Mucosa of descending colon (tissue), 3 donors: ENCODE results near the gene TREM1. TPM values are rescaled to one million over a fixed set of nuclear protein-coding genes. Genes with fewer than 3 reads are reported as not detected.

ENCODE experiments used
- ATAC-seq: fragments of 200-7000 bp; cut with Tn5 transposase; one replicate; pipeline ENCODE4 v1.9.1; 2020; ENCODE audit warnings: mild to moderate bottlenecking, moderate library complexity
- DNase-seq, 3 donors: peaks; one replicate each; pipeline ENCODE4 v3.0.0-alpha.2; 2020
- H3K36me3 ChIP-seq: fragments of 200-600 bp; one replicate; pipeline ENCODE4 v1.8.0; 2021; ENCODE audit warnings: low read depth, mild to moderate bottlenecking
- H3K4me1 ChIP-seq: fragments of 200-600 bp; one replicate; pipeline ENCODE4 v1.8.0; 2021; ENCODE audit warnings: low read depth, mild to moderate bottlenecking
- H3K4me3 ChIP-seq: fragments of 200-600 bp; one replicate; pipeline ENCODE4 v1.8.0; 2021; ENCODE audit warnings: mild to moderate bottlenecking
- H3K9me3 ChIP-seq: fragments of 200-600 bp; one replicate; pipeline ENCODE4 v1.8.0; 2021; ENCODE audit warnings: mild to moderate bottlenecking
- CTCF ChIP-seq: fragments of 200-600 bp; IDR thresholded peaks from one replicate; pipeline ENCODE4 v1.8.0; 2022; ENCODE audit warnings: antibody characterized with exemption, mild to moderate bottlenecking
- intact Hi-C, 2 donors: fragments of 100-400 bp; cut with DNase I in 1 of 2; cut with micrococcal nuclease in 1 of 2; formaldehyde crosslinking; loops; one replicate each; pipeline versions ENCODE4 v1.11.0 to v1.11.1; 2022; cut with DNase I, micrococcal nuclease
- total RNA-seq, 3 donors: library from RNA; stranded (reverse); fragmentation: NEBNext Ultra II Directional in 2 of 3; extraction: Animal tissue kit (Norgen Biotek cat#: 25700) in 2 of 3; gene quantifications; one replicate each; pipeline versions ENCODE4 v1.2.1 to v1.2.4, GENCODE V29; 2021 to 2023
- donor health status: DM: no; HTN: no; CAD: no; lungs with moderate emphysema.
- donor health status: DM: no; HTN: no; CAD: no.
- donor health status: DM: no; HTN: yes; CAD: no.

TREM1 gene
- total RNA-seq, 3 donors from 2014 or later: 1.2 to 2.0 TPM; not detected in 1

- H3K36me3 ChIP-seq: no peaks in the 10 kb centered on the region
- ATAC-seq: no peak
- DNase-seq: no peak
- no peaks in the 10 kb centered on the region for H3K4me1 ChIP-seq
- no peaks in the 10 kb centered on the region for H3K9me3 ChIP-seq
- intact Hi-C loops: no loop called here
- H3K4me3 ChIP-seq: no peak overlapping the region
- TF ChIP-seq CTCF: no peak
Observed at GRCh38 chr6:41289815-41290214, 3.3 kb upstream of the TREM1 start.

DNA sequence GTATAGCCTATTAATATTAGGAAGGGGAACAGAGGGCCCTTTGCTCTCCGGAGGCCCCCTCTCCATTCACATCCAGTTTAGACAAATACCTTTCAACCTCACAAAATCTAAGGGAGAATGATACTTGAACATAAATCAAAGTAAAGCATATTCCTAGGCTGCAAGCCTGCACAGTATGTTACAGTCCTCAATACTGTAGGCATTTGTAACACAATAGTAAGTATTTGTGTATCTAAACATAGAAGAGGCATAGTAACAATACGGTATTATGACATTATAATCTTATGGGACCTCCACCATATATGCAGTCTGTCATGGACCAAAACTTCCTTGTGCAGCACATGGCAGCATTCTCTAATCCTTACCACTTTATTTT, 2.3 kb upstream of the TREM1 start:
- H3K9me3 ChIP-seq: no peaks in the 10 kb centered on the region
- no peak overlapping the region for H3K4me3 ChIP-seq
- no peak for TF ChIP-seq CTCF
- H3K36me3 ChIP-seq: no peaks in the 10 kb centered on the region
- H3K4me1 ChIP-seq: no peaks in the 10 kb centered on the region
- intact Hi-C loops: no loop called here
- ATAC-seq (no peak), DNase-seq (no peak)

GRCh38 chr6:41288030-41288753, 1.7 kb upstream of the TREM1 start:
- DNase-seq: no peak
- no peak for ATAC-seq
- intact Hi-C loops: no loop called here

DNA sequence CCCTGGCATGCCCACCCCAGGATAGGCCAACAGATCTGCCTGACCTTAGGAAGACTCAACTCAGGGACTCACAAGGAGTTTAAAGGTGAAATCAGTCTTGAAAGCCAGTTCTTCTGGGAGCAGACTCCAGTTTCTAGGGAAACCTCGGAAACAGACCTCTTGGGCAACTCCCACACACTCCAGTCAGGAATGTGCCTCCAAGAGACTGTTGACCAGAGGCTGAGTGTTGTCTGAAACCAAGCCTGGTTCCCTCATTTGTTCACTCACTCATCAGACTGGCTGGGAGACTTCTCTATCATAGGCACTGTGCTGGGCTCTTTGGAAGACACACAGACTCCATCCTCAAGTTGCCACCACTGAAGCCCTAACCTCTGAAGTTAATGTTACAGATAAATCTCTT, 1.8 kb downstream of the TREM1 start:
- no peak for TF ChIP-seq CTCF
- intact Hi-C loops: no loop called here
- ATAC-seq (no peak), DNase-seq (no peak)
- Histone ChIP-seq H3K4me3 (no peak overlapping the region), H3K36me3 (no peaks in the 10 kb centered on the region), H3K4me1 (no peaks in the 10 kb centered on the region), H3K9me3 (no peaks in the 10 kb centered on the region)

More at GRCh38 chr6:41288030-41288753, 1.7 kb upstream of the TREM1 start:
- TF ChIP-seq CTCF: no peak
- no peaks in the 10 kb centered on the region for H3K9me3 ChIP-seq
- H3K4me1 ChIP-seq: no peaks in the 10 kb centered on the region
- H3K4me3 ChIP-seq: no peak overlapping the region
- no peaks in the 10 kb centered on the region for H3K36me3 ChIP-seq

GRCh38 chr6:41283600-41283999, 2.9 kb downstream of the TREM1 start:
- DNase-seq (no peak), ATAC-seq (no peak)
- Histone ChIP-seq H3K36me3 (no peaks in the 10 kb centered on the region), H3K4me3 (no peak overlapping the region), H3K9me3 (no peaks in the 10 kb centered on the region), H3K4me1 (no peaks in the 10 kb centered on the region)
- no peak for TF ChIP-seq CTCF
- intact Hi-C loops: no loop called here
